ENCODE measurements around the gene FCHO1.
"Not testable (repeated sequence)": the region's sequence is repeated elsewhere in the genome, so short reads cannot be mapped to it uniquely, and the experiment has no call there.

The FCHO1 gene

DNA sequence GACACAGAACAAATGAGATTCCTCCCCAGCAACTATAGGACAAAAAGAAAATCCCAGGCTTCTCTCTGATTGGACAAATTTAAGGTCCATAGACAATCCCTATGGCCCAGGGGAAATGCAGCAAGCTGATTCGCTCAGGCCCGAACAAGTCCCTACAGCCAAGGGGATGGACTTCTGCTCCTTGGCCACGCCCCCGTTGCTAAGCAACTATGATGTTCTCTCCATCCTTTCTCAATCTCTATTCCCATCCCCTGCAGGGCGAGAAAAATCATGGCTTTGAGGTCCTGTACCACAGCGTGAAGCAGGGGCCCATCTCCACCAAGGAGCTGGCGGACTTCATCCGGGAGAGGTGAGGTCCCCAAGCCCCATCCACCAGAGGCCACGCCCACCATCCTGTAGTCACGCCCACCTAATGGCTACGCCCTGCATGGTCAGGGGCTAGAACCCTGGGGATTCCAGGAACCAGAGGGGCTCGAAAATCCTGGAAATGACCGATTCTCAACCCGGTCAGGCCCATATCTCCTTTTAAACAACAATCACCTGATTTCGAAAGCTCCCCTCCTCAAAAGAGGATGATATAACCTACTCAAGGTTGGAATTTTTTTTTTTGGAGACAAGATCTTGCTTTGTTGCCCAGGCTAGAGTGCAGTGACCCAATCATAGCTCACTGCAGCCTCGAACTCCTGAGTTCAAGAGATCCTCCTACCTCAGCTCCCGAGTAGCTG lies 11.4 kb downstream of the FCHO1 start:
- DNase-seq (ENCODE audit: low read depth in 4 of 4, low spot score in 1 of 4) = no peak

DNA sequence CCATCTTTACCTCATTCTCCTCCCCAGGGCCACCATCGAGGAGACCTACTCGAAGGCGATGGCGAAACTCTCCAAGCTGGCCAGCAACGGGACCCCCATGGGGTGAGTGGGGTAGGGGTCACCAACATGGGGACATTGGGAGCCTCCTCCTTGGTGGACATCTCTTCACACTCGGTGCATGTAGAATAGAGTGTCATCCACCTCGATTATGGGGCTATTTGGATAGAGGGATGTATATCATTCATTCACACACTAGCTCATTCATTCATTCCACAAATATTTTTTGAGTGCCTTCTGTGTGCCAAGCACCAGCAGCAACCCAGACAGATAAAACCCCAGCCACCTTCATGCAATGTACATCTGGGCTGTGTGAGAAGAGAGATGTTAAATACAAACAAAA lies 13.1 kb downstream of the FCHO1 start:
- DNase-seq (ENCODE audit: low read depth in 4 of 4, low spot score in 1 of 4) = no peak

DNA sequence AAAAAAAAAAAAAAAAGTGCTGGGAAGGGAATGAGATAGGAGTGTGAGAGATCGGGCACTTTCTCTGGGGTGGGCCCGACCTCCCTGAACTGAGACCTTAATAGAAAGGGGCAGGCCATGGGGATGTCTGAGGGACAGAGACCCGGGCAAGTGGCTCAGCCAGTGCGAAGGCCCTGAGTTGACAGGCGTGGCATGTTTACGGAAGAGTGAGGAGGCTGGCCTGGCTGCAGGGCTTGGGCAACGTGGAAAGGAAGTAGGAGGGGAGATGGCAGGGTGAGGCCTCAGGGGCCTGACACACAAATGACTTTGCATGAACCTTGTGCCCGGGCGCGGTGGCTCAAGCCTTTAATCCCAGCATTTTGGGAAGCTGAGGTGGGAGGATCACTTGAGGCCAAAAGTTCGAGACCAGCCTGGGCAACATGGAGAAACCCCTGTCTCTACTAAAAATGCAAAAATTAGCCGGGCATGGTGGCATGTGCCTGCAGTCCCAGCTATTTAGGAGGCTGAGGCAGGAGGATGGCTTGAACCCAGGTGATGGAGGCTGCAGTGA lies 13.9 kb downstream of the FCHO1 start:
- DNase-seq (ENCODE audit: low read depth in 4 of 4, low spot score in 1 of 4) = no peak

DNA sequence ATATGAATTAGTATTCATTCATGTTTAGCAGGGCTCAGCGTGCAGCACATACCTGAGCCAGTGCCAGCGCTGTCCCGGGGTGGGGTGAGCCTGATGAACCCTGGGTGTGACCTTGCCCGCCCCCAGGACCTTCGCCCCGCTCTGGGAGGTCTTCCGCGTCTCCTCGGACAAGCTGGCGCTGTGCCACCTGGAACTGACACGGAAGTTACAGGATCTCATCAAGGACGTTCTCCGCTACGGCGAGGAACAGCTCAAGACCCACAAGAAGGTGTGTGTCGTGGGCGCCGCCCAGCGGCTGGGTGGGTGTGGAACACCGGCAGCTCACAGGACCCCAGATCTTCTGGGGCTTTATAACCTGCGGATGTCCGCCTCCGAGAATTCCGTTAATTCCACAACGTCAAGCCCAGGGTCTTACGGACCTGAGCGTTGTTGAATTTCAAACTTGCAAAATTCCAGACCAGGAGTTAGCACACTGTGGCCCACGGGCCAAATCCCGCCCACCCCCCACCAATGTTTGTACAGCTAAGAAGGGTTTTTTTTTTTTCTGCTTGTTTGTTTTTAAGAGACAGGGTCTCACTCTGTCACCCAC lies 15.4 kb downstream of the FCHO1 start:
- no peak for DNase-seq (ENCODE audit: low read depth in 4 of 4, low spot score in 1 of 4)

DNA sequence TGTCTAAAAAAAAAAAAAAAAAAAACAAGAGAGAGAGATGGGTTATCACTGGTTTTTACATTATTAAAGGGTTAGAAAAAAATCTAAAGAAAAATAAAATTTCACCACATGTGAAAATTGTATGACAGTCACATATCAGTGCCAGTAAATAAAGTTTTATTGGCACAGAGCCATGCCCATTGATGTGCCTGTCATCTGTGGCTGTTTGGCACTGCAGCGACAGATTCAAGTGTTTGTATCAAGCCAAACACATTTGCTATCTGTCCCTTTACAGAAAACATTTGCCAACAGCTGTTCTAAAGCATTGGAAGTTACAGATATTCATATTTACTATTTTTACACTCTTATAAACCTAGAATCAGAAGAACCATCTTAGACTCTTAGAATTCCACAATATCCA lies 16.3 kb downstream of the FCHO1 start:
- DNase-seq (ENCODE audit: low read depth in 4 of 4, low spot score in 1 of 4) = no peak

DNA sequence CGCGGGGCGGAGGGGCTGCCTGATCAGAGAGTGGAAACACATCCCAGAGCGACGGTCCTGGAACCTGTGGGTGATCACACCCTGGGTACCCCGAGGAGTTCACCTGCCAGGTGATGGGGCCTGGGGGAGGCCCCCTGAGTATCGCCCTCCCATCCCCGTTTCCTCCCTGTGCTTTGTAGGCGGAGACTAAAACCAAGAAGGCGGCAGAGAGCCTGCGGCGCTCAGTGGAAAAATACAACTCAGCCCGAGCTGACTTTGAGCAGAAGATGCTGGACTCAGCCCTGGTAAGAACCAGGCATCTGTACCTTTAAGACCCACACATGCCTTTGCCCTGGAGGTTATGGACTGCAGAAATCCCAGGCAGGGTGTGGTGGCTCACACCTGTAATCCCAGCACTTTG lies 19.3 kb downstream of the FCHO1 start:
- DNase-seq (ENCODE audit: low read depth in 4 of 4, low spot score in 1 of 4) = no peak

DNA sequence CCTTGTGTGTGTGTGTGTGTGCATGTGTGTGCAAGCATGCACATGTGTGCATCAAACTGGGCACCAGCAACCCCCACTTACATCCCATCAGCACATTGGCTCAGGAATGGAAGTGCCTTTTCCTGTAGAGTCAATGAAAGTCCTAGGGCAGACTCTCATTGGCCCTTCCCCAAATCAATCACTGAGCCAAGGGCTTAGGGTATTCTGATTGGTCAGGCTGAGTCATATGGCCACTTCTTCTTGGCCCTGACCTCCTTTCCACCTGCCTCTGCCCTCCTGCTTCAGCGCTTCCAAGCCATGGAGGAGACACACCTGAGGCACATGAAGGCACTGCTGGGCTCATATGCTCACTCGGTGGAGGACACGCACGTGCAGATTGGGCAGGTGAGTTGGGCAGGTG lies 20.9 kb downstream of the FCHO1 start:
- no peak for DNase-seq (ENCODE audit: low read depth in 4 of 4, low spot score in 1 of 4)

DNA sequence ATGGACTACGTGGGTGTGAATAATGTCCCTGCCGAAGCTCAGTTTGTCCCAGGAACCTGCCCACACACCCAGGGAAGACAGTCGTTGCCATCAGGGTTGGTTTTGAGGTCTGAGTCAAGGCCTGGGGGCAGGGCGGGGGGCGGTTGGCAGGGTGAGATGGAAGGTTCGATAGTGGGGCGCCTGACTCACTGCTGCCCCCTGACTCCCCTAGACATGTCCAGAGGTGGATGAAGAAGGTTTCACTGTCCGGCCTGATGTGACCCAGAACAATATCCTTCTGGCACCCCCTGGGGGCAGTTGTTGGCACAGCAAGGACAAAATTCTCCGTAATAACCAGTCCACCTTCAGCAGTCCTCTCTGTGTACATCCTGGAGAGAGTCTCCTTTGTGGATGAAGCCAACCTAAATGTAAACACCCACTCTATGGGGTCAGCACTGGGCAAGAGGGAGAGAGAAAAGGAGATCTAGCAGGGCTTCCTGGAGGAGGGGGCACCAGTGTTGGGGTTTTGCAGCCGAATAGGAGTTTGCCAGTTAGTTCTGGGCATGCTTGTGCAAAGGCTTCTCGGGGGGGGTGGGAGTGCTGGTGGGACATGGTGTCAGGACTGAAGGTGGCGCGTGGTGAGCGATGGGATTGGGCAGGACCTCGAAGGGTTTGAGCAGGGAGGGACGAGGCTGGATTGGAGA lies 24.1 kb downstream of the FCHO1 start:
- peak in 1 of 4 experiments; percentile 35 for DNase-seq (ENCODE audit: low read depth in 4 of 4, low spot score in 1 of 4)

DNA sequence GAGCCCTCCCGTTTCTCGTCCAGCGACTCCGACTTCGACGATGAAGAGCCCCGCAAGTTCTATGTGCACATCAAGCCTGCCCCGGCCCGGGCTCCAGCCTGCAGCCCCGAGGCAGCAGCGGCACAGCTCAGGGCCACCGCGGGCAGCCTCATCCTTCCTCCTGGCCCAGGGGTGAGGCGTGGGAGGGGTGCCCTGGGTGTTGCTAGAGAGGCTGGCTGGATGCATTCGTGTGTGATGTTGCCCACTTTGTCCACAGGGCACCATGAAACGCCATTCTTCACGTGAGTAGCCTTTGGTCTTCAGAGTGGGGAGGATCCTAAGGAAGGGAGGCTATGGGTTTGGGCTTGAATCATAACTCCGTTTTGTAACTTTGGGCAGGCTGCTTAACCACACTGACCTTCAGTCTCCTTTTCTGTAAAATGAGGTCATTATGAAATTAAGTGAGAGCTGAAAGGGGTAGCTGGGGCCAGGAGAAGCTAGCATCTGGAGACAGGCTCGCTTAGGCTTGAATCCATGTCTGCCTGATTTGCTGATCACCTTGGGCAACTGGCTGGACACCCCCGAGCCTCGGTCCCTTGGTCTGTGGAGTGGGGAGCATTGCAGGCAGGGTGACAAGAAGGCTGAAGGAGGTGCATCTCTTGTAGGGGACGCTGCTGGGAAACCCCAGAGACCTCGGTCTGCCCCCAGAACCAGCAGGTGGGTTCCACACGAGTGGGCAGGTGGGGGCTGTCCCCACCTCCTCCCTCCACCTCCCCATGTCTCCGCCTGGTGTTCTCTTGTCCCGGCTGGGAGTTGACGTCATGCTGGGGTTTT lies 24.9 kb downstream of the FCHO1 start:
- no peak for DNase-seq (ENCODE audit: low read depth in 4 of 4, low spot score in 1 of 4)

DNA sequence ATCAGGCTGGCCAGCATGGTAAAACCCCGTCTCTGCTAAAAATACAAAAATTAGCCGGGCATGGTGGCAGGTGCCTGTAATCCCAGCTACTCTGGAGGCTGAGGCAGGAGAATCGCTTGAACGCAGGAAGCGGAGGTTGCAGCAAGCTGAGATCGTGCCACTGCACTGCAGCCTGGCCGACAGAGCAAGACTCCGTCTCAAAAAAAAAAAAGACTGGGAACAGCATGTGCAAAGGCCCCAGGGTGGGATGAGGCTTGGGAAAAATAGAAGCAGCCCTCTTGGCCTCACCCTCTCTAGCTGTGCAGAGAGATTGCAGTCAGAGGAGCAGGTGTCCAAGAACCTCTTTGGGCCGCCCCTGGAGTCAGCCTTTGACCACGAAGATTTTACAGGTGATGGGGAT lies 26.6 kb downstream of the FCHO1 start:
- not testable (repeated sequence) for DNase-seq (ENCODE audit: low read depth in 4 of 4, low spot score in 1 of 4)

DNA sequence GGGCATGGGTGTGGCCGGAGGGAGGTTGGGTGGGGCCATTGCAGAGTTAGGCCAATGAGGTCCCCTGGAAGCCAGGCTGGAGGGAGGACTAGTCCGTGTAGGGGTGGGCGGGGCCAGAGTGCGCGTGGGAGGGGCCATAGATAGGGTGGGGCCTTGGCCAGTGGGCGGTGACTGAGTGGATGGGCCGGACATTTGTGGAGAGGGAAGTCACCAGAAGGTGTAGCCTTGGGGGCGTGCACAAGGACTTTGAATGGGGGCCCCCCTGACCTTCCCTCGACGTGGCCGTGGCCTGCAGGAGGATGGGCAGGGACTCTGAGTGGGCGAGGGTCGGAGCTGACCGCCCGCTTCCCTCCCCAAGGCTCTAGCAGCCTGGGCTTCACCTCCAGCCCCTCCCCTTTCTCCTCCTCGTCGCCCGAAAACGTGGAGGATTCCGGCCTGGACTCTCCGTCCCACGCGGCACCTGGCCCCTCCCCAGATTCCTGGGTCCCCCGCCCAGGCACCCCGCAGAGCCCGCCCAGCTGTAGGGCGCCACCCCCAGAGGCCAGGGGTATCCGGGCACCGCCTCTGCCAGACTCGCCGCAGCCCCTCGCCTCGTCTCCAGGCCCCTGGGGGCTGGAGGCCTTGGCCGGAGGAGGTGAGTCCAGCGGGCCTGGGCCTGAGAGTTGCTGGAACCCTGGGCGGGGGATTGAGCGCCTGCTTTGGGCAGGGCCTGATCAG lies 27.1 kb downstream of the FCHO1 start:
- peak in 3 of 4 experiments; percentile 28 to 48 (median 31) for DNase-seq (ENCODE audit: low read depth in 4 of 4, low spot score in 1 of 4)

DNA sequence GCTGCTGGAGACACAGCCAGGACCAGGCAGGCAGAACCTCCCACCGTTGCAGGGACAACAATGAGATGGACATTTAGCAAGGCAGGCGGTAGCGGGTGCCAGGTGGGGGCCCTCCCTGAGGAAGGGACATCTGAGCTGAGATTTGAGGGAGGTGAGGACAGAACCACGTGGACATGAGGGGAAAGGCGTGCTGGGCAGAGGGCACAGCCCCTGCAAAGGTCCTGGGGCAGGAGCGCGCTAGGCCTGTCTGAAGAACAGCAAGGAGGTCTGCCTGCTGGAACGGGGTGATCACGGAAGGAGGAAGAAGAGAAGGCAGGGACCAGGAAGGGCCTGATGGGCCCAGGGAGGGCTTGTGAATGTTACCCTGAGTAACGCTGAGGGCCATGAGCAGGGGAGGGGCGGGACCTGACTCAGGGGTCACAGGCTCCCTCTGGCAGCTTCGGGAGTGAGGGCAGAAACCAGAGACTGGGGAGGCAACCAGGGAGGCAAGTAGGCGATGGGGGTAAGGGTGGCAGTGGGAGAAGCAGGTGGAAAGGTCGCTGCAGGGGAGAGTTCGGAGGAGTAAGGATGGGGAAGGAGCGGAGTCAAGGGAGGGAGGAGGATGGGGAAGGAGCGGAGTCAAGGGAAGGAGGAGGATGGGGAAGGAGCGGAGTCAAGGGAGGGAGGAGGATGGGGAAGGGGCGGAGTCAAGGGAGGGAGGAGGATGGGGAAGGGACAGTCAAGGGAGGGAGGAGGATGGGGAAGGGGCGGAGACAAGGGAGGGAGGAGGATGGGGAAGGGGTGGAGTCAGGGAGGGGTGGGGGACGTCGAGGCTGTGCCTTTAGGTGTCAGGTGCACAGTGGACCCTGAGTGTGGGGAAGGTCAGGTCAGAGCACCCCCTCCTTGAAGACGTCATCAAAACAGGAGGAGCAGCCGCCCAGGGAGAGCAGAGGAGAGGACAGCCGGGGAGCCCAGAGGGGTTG lies 28.0 kb downstream of the FCHO1 start:
- no peak for DNase-seq (ENCODE audit: low read depth in 4 of 4, low spot score in 1 of 4)

DNA sequence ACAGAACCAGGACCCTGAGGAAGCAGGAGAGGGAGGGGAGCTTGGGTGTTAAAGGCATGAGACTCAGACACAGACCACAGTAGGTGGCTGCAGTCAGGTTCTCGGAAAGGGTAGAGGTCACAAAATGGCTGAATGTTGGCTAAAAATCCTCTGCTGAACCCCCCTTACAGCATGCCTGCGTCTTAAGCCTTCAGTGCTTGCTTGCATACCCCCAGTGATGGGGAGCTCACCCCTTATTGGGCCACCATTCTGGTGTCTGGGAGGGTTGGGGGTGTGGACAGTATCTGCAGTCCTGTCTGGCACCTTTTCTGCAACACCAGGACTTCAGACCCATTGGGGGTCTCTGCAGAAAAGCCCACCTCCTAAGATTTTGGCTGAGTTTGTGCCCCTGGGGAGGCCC lies 29.5 kb downstream of the FCHO1 start:
- DNase-seq (ENCODE audit: low read depth in 4 of 4, low spot score in 1 of 4) = no peak

DNA sequence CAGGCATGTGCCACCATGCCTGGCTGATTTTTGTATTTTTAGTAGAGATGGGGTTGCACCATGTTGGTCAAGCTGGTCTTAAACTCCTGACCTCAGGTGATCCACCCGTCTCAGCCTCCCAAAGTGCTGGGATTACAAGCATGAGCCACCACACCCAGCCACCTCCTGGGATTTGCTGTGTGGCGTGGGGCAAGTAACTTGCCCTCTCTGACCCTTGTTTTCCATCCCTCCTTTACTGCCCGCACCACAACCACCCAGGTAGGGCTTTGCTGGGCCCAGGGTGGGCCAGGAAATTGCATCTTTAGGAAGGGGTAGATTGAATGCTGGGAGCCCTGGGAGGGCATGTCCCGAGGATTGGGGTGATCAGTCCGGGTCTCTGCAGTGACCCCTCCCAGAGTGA lies 32.4 kb downstream of the FCHO1 start:
- not testable (repeated sequence) for DNase-seq (ENCODE audit: low read depth in 4 of 4, low spot score in 1 of 4)

DNA sequence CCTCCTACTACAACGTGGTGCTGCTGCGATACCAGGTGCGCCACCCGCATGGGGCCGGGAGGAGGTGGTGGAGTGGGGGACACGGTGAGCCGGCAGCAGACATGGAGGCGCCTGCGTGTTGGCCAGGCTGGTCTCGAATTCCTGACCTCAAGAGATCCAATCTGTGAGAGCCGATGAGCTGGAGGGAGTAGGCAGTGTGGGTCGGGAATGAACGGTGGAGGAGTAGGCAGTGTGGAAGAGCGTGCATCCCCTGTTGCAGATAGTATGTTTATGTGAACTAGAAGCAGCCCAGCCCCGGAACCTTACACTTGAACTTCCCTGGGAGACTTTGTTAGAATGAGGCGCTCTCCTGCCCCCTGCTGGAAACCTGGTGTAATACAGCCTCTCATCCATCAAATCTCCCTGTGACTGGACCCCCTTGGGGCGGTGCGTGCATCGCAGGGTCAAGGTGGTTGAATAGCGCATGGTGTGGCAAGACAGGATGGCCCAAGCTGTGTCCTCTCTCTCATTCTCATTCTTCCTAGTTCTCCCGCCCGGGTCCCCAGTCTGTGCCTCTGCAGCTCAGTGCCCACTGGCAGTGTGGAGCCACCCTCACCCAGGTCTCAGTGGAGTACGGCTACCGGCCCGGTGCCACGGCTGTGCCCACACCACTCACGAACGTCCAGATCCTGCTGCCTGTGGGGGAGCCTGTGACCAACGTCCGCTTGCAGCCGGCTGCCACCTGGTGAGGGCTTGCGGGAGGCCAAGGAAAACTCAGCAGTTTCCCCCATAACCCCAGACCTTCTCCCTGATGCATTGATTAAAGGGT lies 33.1 kb downstream of the FCHO1 start:
- DNase-seq (ENCODE audit: low read depth in 4 of 4, low spot score in 1 of 4) = peak; percentile 58 to 66 (median 59)

DNA sequence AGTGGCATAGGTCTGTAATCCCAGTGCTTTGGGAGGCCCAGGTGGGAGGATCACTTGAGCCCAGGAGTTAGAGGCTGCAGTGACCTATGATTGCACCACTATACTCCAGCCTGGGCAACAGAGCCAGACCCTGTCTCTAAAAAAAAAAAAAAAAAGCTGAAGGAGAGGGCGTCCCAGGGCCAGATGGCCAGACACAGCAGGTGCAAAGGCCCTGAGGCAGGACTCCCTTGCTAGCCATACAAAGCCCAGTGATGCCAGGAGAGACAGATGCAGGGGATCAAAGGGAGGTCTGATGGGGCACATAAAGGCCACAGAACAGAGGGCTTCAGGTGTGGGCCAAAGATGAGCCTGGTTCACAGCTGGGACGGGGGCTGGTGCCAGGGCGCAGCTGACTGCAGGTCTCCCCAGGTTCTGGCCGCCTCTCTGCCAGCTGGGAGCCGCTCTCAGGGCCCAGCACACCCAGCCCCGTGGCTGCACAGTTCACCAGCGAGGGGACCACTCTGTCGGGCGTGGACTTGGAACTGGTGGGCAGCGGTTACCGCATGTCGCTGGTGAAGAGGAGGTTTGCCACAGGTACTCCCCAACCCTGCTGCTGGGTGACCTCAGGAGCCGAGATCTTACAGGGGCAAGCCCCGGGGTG lies 36.1 kb downstream of the FCHO1 start:
- DNase-seq (ENCODE audit: low read depth in 4 of 4, low spot score in 1 of 4) = no peak

DNA sequence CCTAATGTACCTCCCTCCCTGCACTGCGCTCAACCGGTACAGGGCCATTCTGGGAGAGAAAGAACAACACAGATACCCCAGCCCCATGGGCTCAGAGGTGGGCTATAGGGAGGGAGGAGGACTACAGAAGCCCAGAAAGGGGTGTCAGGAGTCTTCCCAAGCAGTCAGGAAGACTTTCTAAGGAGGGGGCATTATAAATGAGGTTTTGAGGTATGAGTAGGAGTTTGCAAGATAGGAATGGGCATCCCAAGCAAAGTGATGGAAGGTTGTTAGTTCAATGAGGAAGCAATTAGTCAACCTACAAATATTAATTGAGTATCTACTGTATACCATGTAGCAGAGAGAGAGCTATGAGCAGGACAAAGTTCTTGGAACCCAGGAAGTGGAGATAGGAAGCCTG lies 37.4 kb downstream of the FCHO1 start:
- no peak for DNase-seq (ENCODE audit: low read depth in 4 of 4, low spot score in 1 of 4)

DNA sequence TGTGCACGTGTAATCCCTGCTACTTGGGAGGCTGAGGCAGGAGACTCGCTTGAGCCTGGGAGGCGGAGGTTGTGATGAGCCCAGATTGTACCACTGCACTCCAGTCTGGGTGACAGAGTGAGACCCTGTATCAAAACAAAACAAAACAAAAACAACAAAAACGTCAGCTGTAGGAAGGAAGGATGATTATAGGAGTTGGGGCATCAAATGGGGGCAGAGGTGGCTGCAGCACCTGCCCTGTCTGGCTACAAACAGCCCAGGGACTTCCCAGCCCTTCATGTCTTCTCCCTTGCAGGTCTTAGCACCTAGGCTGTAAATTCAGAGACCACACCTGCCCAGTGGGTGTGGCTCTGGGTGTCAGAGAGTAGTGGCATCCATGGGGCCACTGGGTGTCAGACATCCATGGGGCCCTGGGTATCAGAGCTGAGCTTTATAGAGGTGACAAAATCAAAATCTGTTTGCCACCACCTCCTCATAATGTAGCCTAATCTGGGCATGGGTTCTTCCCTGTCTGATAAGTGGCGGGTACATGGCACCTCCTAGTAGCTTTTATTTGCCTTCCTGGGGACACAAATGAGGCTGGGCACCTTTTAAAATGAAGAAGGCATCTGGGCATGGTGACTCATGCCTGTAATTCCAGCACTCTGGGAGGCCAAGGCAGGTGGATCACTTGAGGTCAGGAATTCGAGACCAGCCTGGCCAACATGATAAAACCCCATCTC lies 38.9 kb downstream of the FCHO1 start:
- no peak for DNase-seq (ENCODE audit: low read depth in 4 of 4, low spot score in 1 of 4)
